ENCODE results near the gene LCN15. TPM values are rescaled to one million over a fixed set of nuclear protein-coding genes. Genes with fewer than 3 reads are reported as not detected.

LCN15 gene
- total and polyA plus RNA-seq, 2 experiments from 2014 or later = 0.77 TPM; not detected in 1

- Histone ChIP-seq H3K4me3 (no peak within 1 kb of the TSS), H3K36me3 (no peaks in the 10 kb centered on the region), H3K27ac (peak within 1 kb of the TSS; percentile 99), H3K9me3 (ENCODE audit: low read depth) (no peaks in the 10 kb centered on the region), H3K27me3 (no peaks in the 10 kb centered on the region), H3K4me1 (ENCODE audit: low read depth) (peaks cover 50% of the 10 kb centered on the region)
- no peak for DNase-seq (ENCODE audit: low read depth in 1 of 2, low spot score in 1 of 2)
- TF ChIP-seq CTCF (IDR thresholded peaks at IDR 0.05; ENCODE audit: low read depth, low read length) = no peak
These were observed 32.0 kb upstream of the LCN15 start, which contains the start of gene CCDC183 for GRCh38 chr9:136796238-136796774. Gene CCDC183 (plus strand): TSS chr9:136796338. CDS start chr9:136796398, 60 bp downstream.

- Histone ChIP-seq H3K9me3 (ENCODE audit: low read depth) (no peaks in the 10 kb centered on the region), H3K4me1 (ENCODE audit: low read depth) (peaks cover 55% of the 10 kb centered on the region), H3K27me3 (no peaks in the 10 kb centered on the region), H3K4me3 (no peak overlapping the region), H3K36me3 (no peaks in the 10 kb centered on the region), H3K27ac (peak overlapping the region; percentile 99)
- no peak for TF ChIP-seq CTCF (IDR thresholded peaks at IDR 0.05; ENCODE audit: low read depth, low read length)
- DNase-seq (ENCODE audit: low read depth in 1 of 2, low spot score in 1 of 2) = no peak
These were observed 30.7 kb upstream of the LCN15 start for GRCh38 chr9:136795000-136795348.

GRCh38 chr9:136794281-136794999 is 30.1 kb upstream of the LCN15 start:
- H3K4me1 ChIP-seq (ENCODE audit: low read depth) = peaks cover 59% of the 10 kb centered on the region
- no peaks in the 10 kb centered on the region for H3K36me3 ChIP-seq
- H3K4me3 ChIP-seq = no peak overlapping the region
- H3K27me3 ChIP-seq = no peaks in the 10 kb centered on the region
- H3K27ac ChIP-seq = peak overlapping the region; percentile 99
- no peak for TF ChIP-seq CTCF (IDR thresholded peaks at IDR 0.05; ENCODE audit: low read depth, low read length)
- H3K9me3 ChIP-seq (ENCODE audit: low read depth) = no peaks in the 10 kb centered on the region
- no peak for DNase-seq (ENCODE audit: low read depth in 1 of 2, low spot score in 1 of 2)

GRCh38 chr9:136793086-136793946 is 29.0 kb upstream of the LCN15 start:
- Histone ChIP-seq H3K9me3 (ENCODE audit: low read depth) (no peaks in the 10 kb centered on the region), H3K4me3 (no peak overlapping the region), H3K36me3 (no peaks in the 10 kb centered on the region), H3K27ac (peak overlapping the region; percentile 99), H3K4me1 (ENCODE audit: low read depth) (peaks cover 60% of the 10 kb centered on the region), H3K27me3 (no peaks in the 10 kb centered on the region)
- TF ChIP-seq CTCF (IDR thresholded peaks at IDR 0.05; ENCODE audit: low read depth, low read length) = no peak
- peak; percentile 21 to 65 for DNase-seq (ENCODE audit: low read depth in 1 of 2, low spot score in 1 of 2)

GRCh38 chr9:136792321-136793085 is 28.2 kb upstream of the LCN15 start:
- no peaks in the 10 kb centered on the region for H3K27me3 ChIP-seq
- peaks cover 62% of the 10 kb centered on the region for H3K4me1 ChIP-seq (ENCODE audit: low read depth)
- no peak for TF ChIP-seq CTCF (IDR thresholded peaks at IDR 0.05; ENCODE audit: low read depth, low read length)
- H3K9me3 ChIP-seq (ENCODE audit: low read depth) = no peaks in the 10 kb centered on the region
- peak overlapping the region; percentile 58 for H3K4me3 ChIP-seq
- no peak for DNase-seq (ENCODE audit: low read depth in 1 of 2, low spot score in 1 of 2)
- peak overlapping the region; percentile 99 for H3K27ac ChIP-seq
- H3K36me3 ChIP-seq = no peaks in the 10 kb centered on the region

Data from cardiac muscle cell (in vitro differentiated cells and primary cell).